NCI-H2196 (cell line): ENCODE data around the gene TMEM59.
A peak's percentile ranks its signal among the peaks of the same experiment; 100 is the strongest.
"Not testable (repeated sequence)": the region's sequence is repeated elsewhere in the genome, so short reads cannot be mapped to it uniquely, and the experiment has no call there.

Experiments used
- DNase-seq: peaks from one replicate; lab custom pipeline; 2025; ENCODE audit not compliant: unreplicated experiment; lab: John Stamatoyannopoulos, UW

The TMEM59 gene

GRCh38 chr1:54052934-54053744 lies at the start of gene TMEM59, which contains the start of gene TCEANC2:
Gene TMEM59, minus strand, starts transcription at chr1:54053204. Its CDS starts 16 bp downstream, at chr1:54053188.
Gene TCEANC2, plus strand, starts transcription at chr1:54053608. Its CDS starts 815 bp downstream, at chr1:54054423.
- DNase-seq = peak; percentile 98

DNA sequence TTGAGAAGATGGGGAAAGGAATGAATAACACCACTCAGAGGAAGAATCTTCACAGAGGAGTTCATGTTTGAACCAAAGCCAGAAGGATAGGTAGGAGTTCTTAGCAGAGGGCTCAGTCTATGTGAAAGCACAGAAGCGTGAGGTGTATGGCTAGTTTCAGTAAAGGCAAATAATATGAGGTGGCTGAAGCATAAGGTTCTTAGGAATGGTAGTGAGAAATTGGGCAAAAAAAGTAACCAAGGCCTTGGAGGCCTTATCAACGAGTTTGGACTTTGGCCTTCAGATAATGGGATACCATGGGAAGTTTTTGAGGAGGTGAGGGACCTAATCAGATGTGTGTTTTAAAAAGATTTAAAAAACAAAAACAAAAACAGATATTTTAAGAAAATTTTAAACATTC lies 47.5 kb upstream of the TMEM59 start:
- no peak for DNase-seq

GRCh38 chr1:54099061-54099610 lies 46.1 kb upstream of the TMEM59 start:
- no peak for DNase-seq

DNA sequence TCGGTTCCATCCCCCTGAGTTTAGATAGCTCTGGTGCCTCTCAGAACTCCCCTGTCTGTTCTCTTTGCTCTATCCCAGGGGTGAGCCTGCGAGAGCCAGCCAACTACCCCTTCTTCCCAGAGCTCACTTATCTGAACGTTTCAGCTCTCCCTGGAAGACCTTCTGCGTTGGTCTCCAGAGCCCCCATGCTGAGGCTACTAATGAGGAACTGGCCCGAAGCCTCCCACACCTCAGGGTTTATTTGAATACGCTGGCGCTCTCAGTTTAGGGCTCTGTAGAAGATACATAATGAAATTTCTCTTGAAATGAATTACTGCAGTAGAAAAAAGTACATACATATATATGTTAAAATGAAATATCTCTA lies 43.9 kb upstream of the TMEM59 start:
- no peak for DNase-seq

GRCh38 chr1:54096227-54096876 lies 43.3 kb upstream of the TMEM59 start:
- no peak for DNase-seq

- no peak for DNase-seq
Measured at GRCh38 chr1:54095546-54096226, 42.7 kb upstream of the TMEM59 start.

GRCh38 chr1:54094730-54095105 lies 41.7 kb upstream of the TMEM59 start:
- not testable (repeated sequence) for DNase-seq

- no peak for DNase-seq
Measured at GRCh38 chr1:54094001-54094729, 41.2 kb upstream of the TMEM59 start.

- no peak for DNase-seq
Measured at GRCh38 chr1:54091666-54092065, 38.7 kb upstream of the TMEM59 start.

- DNase-seq = no peak
Measured at GRCh38 chr1:54088385-54088784, 35.4 kb upstream of the TMEM59 start.

DNA sequence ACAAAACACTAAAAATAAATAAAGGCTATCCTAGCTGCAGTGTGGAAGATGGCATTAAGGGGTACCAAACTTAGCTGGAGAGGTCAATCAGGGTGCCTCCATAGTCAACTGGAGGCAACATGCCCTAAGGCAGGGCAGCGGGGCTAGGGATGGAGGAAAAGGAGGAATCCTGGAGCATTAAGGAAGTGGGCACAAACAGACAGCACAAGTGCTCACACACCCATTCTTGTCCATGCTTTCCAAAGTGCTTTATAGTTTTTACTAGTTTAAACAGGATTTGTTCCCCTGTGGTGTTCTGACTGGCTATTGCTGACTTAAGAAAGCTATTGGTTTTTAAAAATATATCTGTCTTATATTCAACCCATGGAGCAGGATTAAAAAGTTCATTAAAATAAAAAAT lies 33.8 kb upstream of the TMEM59 start:
- DNase-seq = no peak

DNA sequence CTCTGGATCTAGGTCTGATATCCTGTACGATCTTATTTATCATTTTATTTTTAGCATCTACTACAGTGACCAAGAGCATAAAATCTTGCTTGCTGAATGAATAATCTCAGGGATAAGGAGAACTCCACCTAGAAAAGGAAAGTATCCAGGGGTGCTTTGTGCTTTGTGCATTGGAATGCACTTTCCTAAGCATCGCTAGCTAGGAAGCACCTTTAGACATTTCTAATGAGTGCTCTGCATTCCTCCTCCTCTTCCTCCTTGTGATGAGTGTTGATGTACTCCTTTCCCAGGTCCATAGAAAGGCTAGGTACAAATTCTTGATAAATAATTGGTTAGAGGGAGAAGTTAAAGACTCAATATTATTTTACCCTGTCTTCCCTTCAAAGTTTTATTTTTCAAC lies 31.8 kb upstream of the TMEM59 start:
- DNase-seq = no peak

DNA sequence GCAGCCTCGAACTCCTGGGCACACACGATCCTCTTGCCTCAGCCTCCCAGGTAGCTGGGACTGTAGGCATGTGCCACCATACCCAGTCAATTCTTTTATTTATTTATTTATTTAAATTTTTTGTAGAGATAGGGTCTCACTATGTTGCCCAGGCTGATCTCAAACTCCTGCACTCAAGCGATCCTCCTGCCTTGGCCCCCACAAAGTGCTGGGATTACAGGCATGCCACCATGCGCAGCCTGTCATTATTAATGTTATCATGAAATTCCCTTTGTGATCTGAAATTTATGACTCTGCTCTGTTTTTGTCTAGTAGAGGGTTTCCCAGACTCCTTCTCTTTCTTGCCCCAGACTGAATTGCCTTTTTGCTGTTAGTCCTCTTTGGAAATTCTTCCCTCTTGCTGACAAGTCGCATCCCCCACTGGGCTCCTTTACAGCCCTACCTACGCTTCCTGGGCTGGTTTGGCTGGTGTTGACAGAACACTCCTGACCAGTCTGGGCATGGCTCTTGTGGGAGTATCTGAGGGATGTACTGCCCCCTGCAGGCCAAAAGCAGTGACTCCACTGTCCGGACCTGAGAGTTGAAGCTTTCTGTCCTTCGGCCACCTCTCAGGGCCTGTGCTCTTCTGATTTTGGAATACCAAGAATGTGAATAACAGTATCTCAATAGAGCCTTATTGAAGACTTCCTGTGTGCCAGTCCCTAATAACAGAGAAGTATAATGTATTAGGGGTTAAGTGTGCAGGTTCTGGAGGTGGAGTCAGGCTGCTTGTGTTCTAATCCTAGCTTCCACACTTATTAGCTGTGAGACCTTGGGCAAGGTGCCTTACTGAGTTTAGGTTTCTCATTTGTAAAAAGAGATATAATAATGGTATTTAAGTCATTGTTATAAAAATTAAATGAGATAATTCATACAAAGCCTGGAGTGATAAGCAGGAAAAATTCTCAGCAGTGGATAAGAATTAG lies 28.6 kb upstream of the TMEM59 start:
- peak; percentile 53 for DNase-seq

DNA sequence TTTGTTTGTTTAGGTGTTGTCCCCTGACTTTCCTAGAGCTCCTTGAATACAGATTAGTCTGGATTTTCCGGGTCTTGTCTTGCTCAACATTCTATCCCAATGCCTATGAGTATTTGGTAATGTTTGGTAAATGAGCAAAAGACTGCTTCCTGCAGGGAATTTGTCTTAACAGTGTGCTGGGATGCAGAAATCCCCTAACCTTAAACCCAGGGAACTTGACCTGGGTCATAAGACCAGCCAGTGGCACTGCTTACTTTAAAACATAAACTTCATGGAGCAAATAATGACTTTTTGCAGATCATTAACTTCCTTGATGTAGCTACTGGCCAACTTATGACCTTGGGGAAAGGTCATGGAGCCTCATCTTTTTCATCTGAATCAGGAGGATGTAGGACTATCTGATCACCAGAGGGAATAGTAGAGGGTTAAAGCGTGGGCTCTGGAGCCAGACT lies 27.6 kb upstream of the TMEM59 start:
- no peak for DNase-seq

- DNase-seq = no peak
Measured at GRCh38 chr1:54077359-54077758, 24.4 kb upstream of the TMEM59 start.

GRCh38 chr1:54070171-54070837 lies 17.3 kb upstream of the TMEM59 start:
- peak; percentile 42 for DNase-seq

GRCh38 chr1:54069791-54070170 lies 16.8 kb upstream of the TMEM59 start:
- no peak for DNase-seq

- DNase-seq = no peak
Measured at GRCh38 chr1:54064299-54064698, 11.3 kb upstream of the TMEM59 start.

DNA sequence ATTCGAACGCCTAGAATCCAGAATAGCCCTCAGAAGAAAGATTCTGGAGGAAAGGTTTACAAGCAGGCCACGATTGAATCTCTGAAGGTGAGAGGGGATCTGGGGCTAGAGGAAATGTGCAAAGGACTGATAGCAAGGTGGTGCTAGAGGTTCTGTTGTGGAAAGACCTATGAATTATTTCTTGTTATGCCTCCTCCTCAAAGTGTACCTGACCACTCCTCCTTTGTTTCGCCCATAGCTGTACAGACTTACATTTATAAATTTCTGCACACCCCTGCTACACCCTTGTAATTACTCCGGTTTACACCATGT lies 1.4 kb upstream of the TMEM59 start:
- peak; percentile 14 for DNase-seq
